Measurements from ENCODE around the gene SLC30A7. TPM values are rescaled to one million over a fixed set of nuclear protein-coding genes. Genes with fewer than 3 reads are reported as not detected.

Gene SLC30A7
- total RNA-seq, 1 experiment from 2014 or later = 41.3 TPM

- DNase-seq (ENCODE audit: low spot score) = no peak
Observed at GRCh38 chr1:100972185-100972584, 76.3 kb downstream of the SLC30A7 start.

DNA sequence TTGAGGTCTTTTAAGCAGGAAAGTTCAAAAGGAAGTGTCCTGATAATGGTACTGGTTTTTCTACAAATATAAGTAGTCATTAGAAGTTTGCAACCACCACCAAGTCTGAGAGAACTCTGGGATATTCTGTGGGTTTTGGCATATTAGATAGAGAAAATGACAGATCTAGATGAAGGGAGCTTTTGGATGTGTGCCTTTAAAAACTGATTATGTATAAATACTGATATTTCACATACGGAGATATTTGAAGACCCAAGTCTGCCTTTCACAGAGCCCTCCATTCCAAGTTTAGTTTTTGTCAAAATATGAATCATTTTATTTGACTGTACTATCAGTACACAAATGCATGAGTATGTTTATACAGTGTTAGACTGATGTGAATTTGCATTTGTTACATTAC is 81.0 kb downstream of the SLC30A7 start:
- DNase-seq (ENCODE audit: low spot score) = no peak

- no peak for DNase-seq (ENCODE audit: low spot score)
Observed at GRCh38 chr1:100979631-100980030, 83.7 kb downstream of the SLC30A7 start.

DNA sequence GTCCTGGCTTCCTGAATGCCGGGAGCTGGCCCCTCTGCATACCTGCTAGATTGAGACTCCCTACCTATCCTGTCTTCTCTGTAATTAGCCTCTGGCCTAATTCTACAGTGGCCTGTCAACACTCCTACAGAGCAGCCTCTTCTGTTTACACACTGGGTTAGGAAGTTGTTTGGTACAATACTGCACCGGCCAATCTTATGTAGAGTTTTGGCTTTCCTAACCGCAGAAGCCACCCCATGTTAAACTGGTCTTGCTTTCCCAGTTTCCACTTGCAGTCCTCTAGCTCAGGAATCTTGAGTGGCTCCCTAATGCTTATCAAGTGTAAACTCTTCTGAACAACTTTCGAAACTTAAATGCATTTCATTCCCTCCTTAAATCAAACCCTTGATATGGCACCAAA is 86.9 kb downstream of the SLC30A7 start:
- DNase-seq (ENCODE audit: low spot score) = no peak

DNA sequence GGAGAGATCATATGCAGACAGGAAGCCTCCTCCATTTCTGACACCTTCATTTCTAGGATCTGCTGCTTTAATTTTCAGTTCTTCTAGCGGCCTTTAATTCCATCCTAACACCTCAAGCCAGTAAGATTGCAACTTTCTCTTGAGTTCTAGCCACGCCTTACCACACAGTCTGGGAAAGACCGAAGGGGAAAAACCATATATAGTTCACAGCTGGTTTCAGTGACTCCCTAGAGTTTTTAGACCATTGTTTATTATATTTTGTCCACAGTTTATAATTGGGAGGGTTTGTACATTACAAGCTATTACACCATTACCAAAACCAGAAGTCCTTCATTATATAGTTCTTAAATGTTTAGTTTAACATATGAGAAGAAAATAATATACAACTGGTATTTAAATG is 92.2 kb downstream of the SLC30A7 start:
- peak; percentile 25 for DNase-seq (ENCODE audit: low spot score)

DNA sequence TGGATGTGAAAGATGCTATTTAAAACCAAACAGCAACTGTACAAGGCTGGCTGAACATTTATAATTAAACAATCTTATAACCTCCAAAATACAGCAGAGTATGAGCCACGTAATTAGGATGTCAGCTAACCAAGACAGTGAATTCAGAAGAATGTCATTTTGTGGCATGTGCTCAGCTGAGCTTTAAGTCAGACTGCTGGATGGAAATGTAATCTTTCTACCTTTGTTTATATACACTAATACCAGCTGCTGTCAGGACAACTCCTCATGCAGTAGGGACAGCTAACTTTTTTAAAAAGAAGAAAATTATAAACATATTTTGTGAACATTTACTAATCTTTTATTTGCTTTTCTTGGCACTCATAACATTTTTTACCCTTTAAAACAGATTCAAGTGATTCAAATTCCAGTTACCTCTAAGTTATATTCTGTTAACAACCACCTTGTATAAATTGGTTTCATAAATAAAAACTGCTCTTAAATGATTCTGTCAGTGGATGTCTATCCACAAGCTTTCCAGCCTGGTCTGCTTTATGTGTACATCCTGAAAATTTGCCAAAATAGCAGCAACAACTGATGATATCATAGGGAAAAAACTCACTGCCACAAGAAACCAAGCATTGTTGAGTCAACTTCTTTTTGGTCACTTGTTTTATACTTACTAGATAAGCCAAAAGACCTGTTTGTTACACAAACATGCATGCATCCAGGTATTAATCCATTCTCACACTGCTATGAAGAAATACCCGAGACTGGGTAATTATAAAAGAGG is 93.6 kb downstream of the SLC30A7 start:
- peak; percentile 79 for DNase-seq (ENCODE audit: low spot score)

DNA sequence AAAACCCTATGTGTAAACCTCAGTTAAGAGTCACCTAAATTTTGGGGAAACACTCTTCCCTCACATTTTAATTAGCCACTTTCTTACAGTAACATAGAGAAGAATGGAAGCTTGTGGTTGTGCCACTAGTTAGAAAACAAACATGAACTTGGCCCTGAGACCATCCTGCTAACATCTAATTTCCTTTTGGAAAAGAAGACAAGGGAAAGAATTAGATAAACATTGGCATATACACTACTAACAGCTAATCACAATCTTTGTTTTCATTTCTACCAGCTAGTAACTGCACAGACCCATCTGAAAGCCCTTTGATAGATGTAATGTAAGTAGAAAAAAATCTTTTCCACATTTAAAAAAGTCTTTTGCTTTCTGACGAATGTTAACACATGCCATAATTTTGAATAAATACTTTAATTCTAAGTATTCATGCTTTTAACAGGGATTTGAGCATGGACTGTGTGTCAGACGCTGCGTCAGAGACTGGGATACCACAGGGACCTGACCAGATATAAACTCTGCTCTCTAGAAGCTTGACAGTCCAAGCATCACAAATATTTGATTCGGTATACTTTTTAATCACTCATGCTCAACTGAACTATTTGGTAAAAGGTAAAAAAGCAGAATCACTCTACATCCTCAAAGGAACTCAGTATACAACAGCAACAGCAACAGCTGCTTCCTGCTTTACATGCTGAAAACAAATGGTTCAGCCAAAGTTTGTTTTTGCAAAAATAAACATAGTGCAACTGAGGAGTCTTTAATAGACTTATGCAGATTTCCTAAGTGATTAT is 99.5 kb downstream of the SLC30A7 start:
- no peak for DNase-seq (ENCODE audit: low spot score)

DNA sequence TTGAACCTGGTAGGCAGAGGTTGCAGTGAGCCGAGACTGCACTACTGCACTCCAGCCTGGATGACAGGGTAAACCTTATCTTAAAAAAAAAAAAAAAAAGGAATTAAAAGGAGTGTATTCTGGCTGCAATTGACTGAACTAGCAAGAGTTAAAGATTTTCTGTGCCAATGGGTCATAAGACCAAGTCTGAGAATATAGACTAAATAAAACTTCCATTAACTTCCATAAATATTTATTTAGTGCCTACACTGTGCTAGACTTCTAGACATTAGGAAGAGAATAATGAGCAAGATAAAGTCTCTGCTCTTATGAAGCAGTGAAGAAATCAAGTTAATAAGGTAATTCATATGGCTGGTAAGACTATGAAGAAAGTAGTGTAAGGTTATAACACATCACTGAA is 102.5 kb downstream of the SLC30A7 start:
- no peak for DNase-seq (ENCODE audit: low spot score)

DNA sequence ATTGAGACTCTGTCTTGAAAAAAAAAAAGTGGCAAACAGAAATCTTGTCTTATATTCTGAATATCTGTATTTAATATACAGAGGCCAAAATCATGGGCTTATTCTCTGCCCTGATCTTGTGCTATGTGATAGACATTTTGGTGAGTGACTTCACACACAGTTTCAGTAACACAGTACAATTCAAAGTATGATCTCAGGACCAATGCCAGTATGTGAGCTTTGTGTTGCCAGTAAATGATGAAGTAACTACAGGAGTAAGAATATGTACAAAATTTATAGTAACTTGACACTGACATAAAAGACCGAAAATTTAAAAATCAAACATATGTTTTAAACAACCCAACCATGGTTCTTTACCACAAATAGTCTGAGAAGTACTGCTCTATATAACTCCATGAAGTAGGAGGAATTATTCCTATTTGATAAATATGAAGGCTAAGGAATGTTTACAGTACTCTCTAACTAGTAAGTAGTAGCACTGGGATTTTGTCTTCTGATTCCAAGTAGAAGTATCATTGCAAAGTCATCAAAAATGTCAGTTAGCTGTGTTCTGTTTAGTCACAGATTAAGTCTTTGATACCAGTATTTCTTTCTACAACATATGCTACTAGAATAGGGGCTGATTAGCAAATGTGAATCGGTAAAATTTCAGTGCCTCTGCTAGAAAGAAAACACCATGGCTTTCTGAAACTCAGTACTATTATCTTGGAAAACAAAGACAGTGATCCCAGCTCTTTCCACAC is 104.4 kb downstream of the SLC30A7 start:
- no peak for DNase-seq (ENCODE audit: low spot score)

GRCh38 chr1:101002551-101002950 is 106.7 kb downstream of the SLC30A7 start:
- peak; percentile 32 for DNase-seq (ENCODE audit: low spot score)

DNA sequence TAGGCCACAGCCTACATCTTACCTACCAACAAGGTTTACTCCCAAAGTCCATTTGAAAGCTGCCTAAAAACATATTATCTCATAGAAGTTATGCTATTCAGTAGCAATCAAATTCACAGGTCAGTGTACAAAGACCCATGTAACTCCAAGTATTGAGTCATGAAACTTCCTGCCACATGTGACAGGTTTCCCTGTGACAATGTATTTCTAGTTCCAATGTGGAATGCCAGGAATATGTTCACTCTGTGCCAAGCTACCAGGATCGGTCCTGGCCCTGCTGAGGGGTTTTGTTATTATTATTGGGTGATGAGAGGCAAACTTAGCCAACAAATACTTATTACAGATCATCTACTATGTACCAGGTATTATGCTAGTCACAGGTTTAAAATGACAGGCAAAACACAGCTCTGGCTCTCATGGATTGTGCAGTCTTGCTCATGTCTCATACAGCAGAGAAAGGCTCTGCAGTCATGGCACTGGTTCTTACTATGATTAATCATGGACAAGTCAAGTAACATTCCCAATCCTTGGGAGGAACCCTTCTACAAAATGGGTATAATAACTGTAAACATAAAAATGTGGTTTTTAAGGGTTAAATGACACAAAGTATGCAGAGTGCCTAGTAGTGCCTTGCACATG is 107.2 kb downstream of the SLC30A7 start:
- DNase-seq (ENCODE audit: low spot score) = no peak

GRCh38 chr1:101004061-101004460 is 108.2 kb downstream of the SLC30A7 start:
- peak; percentile 10 for DNase-seq (ENCODE audit: low spot score)

DNA sequence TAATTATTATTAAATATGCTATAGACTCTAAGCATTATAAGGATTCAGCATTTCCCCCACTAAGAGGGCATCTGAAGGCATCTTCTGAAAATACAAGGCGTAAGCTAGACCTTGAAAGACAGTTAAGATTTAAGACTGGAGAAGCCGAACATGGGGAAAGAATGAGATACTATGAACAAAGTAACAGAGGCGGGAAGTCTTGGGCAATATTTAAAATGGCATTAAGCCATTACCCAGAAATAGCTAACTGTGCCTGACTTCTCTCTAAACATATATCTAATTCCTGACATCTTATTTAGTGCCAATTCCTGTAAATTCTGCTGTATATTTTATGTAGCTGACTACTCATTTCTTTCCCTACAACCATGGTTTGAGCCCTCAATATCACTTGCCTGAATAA is 108.8 kb downstream of the SLC30A7 start:
- no peak for DNase-seq (ENCODE audit: low spot score)

DNA sequence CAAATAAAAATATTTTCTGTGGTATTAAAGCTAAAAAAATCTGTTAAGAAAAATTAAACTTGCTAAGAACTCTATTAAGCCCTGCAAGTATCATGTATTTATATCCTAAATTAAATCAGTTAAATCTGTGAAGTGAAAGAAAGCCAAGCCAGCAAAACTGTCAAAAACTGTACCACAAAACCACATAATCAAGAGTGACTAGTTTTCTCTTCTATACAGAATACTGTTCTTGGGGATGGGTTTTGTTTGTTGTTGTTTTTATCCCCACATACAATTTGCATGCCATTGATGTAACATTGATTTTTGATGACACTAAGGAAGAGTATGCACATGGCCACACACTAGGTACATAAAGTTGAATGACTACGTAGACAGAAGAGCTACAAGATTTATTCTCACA is 109.3 kb downstream of the SLC30A7 start:
- no peak for DNase-seq (ENCODE audit: low spot score)

- no peak for DNase-seq (ENCODE audit: low spot score)
Observed at GRCh38 chr1:101005871-101006270, 110.0 kb downstream of the SLC30A7 start.

DNA sequence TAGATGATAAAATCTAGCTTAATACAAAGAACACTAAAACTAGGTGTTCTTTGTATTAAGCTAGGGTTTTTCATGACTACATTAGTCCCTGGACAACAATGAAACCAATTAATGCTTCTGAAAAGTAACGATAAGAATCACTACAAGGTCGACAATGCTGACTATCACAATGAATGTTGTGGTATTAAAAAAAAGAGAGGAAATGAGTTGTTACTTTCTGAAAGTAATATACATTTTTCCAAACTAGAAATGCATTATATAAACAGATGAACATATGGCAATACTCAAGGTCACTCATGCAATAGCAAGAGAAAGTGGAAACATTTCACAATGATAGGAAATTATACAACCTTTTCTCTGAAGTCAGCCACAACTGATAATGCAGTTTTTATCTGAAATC is 110.7 kb downstream of the SLC30A7 start:
- no peak for DNase-seq (ENCODE audit: low spot score)

DNA sequence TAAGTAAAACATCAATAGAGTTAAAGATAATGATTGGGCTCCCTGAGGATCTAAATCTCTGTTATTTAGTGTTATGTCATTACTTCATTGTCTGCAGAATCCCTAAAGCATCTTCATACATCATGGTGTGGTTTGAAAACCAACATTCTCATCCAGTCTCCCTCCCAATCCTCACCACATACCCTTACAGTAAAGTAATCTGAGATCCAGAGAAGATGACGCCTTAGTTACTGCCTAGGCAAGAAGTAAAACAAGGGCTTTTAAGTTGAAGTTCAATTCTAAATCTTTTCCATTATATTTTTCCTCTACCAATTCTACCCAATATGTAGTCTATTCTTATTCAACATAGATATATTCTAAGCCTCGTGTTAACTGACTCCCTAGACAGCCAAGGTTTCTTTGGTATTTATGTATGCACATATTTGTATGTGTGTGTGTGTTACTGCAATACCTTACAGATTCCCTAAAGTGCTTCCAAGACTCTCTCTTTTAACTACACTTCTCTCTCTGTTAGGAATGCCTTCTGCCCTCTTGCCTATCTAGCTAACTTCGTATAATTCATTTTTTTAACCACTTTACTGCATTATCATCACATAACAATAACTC is 112.4 kb downstream of the SLC30A7 start:
- no peak for DNase-seq (ENCODE audit: low spot score)

DNA sequence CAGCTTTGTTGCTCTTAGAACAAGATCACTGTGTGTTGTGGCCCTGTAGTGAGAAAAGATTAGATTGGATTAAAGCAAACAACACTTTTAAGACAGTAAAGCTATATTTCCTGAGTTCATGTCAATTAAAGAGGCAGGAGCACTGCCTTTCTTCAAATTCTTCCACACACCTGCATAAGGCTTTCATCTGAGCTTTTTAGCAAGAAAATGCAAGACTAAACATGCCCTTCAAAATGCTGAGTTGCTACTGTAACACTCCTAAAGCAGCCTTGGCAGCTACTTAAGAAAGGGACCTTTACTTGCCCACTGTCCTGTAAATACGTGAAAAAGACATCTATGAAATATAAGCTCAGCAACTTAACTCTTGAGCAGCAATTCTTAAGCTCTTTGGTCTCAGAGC is 117.9 kb downstream of the SLC30A7 start:
- DNase-seq (ENCODE audit: low spot score) = no peak

GRCh38 chr1:101017448-101017847 is 121.6 kb downstream of the SLC30A7 start:
- no peak for DNase-seq (ENCODE audit: low spot score)

- no peak for DNase-seq (ENCODE audit: low spot score)
Observed at GRCh38 chr1:101022294-101022693, 126.4 kb downstream of the SLC30A7 start.

DNA sequence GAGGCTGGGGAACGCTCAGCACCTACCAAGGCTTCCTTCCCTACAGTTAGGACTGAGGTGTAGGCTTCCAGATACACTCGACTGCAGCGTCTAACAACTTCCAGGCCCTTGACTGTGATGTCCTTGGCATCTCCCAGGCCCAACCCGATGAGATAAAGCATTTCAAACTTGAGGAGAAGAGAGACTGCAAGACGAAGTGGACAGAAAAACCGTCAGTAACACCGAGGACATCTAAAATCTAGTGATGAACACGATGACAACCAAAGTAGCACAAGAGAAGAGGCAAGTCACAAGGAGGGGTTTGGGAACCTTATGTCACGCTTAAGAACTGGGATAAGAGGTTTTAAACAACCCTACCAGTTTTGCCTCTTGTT is 129.4 kb downstream of the SLC30A7 start:
- DNase-seq (ENCODE audit: low spot score) = no peak
